Measurements from ENCODE around the gene YWHAQ. TPM values are rescaled to one million over a fixed set of nuclear protein-coding genes. Genes with fewer than 3 reads are reported as not detected.
A peak's percentile ranks its signal among the peaks of the same experiment; 100 is the strongest.

The YWHAQ gene
- total and polyA plus RNA-seq, 3 experiments from 2014 or later, result 358 to 565 (median 560) TPM

DNA sequence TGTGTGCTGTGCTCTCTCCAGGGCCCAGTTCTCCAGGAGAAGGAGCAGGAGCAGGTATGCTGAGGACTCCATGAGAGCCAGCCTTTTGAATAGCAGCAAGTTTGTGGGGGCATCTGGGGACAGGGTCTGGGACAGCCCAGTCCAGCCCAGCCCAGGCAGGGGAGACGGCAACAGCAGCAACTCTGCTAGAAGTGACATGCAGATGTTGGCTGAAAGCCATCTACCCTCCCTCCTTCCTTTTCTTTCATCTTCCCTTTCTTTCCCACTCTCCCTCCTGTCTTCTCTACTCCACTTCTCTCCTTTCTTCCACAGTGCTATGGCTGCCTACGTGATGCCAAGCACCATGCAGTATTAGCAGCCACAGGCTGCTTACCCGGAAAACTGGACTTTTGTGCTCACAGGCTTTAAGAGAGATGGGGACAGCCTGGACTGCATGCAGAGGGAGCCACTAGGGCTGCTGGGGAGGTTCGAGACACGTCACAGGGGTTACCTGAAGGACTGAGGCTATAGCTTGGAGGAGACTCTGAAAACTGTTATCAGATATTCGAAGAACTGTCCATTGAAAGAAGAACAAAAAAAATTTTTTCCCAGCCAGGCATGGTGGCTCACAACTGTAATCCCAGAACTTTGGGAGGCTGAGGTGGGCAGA is 23.8 kb upstream of the YWHAQ start:
- DNase-seq, result no peak
- Mint-ChIP-seq H3K4me1 (peaks cover 39 to 55% (median 45%) of the 10 kb centered on the region in 3 donors), H3K4me3 (peak overlapping the region in 1 of 7 donors; percentile 23)

DNA sequence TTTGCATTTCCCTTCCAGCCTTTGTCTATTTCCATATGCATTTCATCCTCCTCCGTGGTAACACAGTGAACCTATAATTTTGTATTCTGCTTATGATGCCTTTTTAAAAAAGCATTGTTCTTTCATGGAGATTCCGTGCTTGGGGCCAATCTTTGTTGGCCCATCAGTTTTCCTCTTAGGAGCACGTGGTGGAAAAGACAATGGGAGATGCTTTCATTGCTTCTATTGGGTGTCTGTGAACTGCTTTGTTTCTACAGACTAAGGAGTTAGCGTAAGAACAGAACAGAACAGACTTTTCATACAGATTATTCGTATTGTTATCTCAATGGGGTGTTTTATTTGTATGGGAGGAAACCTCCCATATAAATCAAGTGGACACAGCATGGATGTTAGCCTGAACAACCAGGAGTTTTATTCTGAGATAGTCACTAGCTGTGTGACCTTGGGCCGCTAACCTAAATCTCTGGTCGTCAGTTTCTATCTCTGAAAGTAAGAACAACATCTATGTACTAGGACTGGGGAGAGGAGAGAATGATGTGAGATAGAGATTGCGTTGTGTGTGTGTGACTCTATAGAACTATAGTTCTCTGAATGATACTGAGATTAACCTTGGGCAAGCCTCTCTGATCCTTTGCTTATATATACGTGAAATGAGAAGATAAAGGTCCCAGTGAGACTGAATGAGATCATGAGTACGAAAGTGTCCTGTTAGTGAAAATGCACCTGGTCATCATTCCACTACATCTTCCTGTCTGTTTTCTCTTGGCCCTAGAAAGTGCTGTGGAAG is 22.9 kb upstream of the YWHAQ start:
- H3K4me1 Mint-ChIP-seq, result peaks cover 41 to 61% (median 45%) of the 10 kb centered on the region in 3 donors
- no peaks in the 10 kb centered on the region for H3K27me3 Mint-ChIP-seq
- no peaks in the 10 kb centered on the region for H3K9me3 Mint-ChIP-seq
- DNase-seq, result no peak
- H3K27ac ChIP-seq (ENCODE audit: low read depth, low read length), result no peak overlapping the region
- H3K4me3 Mint-ChIP-seq, result no peak overlapping the region
- CTCF ChIA-PET, result interaction anchor here (1.3 kb wide), 1 partner anchor 117 kb away, joined by 3 read pairs; no protein-coding TSS in a partner anchor
- no peaks in the 10 kb centered on the region for H3K9me3 ChIP-seq (ENCODE audit: low read length)
- no peaks in the 10 kb centered on the region for H3K36me3 ChIP-seq (ENCODE audit: insufficient read depth, low read length)
- POLR2A ChIA-PET, result no interaction called here
- peak overlapping the region in 5 of 8 donors; percentile 14 to 99 (median 54) for H3K27ac Mint-ChIP-seq
- no peaks in the 10 kb centered on the region for H3K36me3 Mint-ChIP-seq
- no peak overlapping the region for H3K4me3 ChIP-seq (ENCODE audit: low read length)
- H3K27me3 ChIP-seq (ENCODE audit: insufficient read depth, low read length, poor library complexity, severe bottlenecking), result no peaks in the 10 kb centered on the region
- peaks cover 19% of the 10 kb centered on the region for H3K4me1 ChIP-seq (ENCODE audit: insufficient read depth, low read length)

More for the DNA sequence above, 23.8 kb upstream of the YWHAQ start:
- no peaks in the 10 kb centered on the region for H3K27me3 ChIP-seq (ENCODE audit: insufficient read depth, low read length, poor library complexity, severe bottlenecking)
- no peaks in the 10 kb centered on the region for H3K36me3 ChIP-seq (ENCODE audit: insufficient read depth, low read length)
- H3K9me3 ChIP-seq (ENCODE audit: low read length), result no peaks in the 10 kb centered on the region
- no peak overlapping the region for H3K27ac ChIP-seq (ENCODE audit: low read depth, low read length)
- ChIA-PET POLR2A (no interaction called here), CTCF (interaction anchor here (1.3 kb wide), 1 partner anchor 116 kb away, joined by 3 read pairs; no protein-coding TSS in a partner anchor)
- H3K4me1 ChIP-seq (ENCODE audit: insufficient read depth, low read length), result peaks cover 19% of the 10 kb centered on the region
- Mint-ChIP-seq H3K9me3 (no peaks in the 10 kb centered on the region), H3K27ac (peak overlapping the region in 7 of 8 donors; percentile 14 to 99 (median 74)), H3K27me3 (no peaks in the 10 kb centered on the region), H3K36me3 (no peaks in the 10 kb centered on the region)
- no peak overlapping the region for H3K4me3 ChIP-seq (ENCODE audit: low read length)

DNA sequence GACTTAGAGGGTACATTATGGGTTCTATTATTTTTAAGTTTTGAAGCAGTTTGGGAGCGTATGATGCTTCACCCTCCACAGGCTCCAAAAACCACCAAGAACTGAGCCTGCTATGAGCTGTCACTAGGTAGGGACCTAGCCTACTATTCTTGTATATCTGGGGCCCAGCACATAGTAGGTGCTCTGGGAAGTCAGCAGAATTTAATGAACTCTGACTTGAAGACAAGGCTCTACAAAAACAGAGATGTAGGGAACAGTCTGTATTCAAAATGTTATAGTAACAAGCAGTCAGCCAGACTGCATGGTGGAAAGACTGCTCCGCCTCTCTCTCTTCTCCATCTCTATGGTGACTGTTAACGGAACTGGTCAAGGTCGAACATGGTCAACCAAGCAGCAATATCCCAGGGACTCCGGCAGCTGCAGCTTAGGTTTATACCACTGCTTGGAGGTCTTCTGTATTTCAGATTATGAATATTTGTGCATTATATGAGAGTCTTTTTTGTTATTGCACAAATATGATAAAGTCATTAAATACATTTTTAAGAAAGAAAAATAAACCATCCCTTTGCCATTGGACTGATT is 22.2 kb upstream of the YWHAQ start:
- ChIA-PET CTCF (no interaction called here), POLR2A (no interaction called here)
- no peak for DNase-seq

DNA sequence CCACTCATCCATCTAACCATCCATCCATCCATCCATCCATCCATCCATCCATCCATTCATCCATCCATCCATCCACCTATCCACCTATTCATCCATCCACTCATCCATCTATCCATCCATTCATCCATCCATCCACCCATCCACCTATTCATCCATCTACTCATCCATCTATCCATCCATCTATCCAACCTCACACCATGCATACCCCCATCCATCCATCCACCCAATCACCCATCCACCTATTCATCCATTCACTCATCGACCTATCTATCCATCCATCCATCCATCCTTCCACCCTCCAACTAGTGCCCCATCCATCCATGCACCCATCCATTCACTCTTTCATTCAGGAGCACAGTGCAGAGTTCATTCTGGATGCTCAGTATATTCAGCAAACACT is 21.5 kb upstream of the YWHAQ start:
- ChIA-PET CTCF (no interaction called here), POLR2A (no interaction called here)
- no peak for DNase-seq

More for the DNA sequence above, 22.2 kb upstream of the YWHAQ start:
- Histone ChIP-seq H3K4me3 (ENCODE audit: low read length) (no peak overlapping the region), H3K9me3 (ENCODE audit: low read length) (no peaks in the 10 kb centered on the region), H3K27me3 (ENCODE audit: insufficient read depth, low read length, poor library complexity, severe bottlenecking) (no peaks in the 10 kb centered on the region), H3K4me1 (ENCODE audit: insufficient read depth, low read length) (peaks cover 19% of the 10 kb centered on the region), H3K27ac (ENCODE audit: low read depth, low read length) (no peak overlapping the region), H3K36me3 (ENCODE audit: insufficient read depth, low read length) (no peaks in the 10 kb centered on the region)
- H3K27me3 Mint-ChIP-seq, result no peaks in the 10 kb centered on the region
- H3K4me3 Mint-ChIP-seq, result no peak overlapping the region
- peaks cover 42 to 61% (median 43%) of the 10 kb centered on the region in 3 donors for H3K4me1 Mint-ChIP-seq
- peak overlapping the region in 2 of 8 donors; percentile 17 to 47 for H3K27ac Mint-ChIP-seq
- no peaks in the 10 kb centered on the region for H3K36me3 Mint-ChIP-seq
- no peaks in the 10 kb centered on the region for H3K9me3 Mint-ChIP-seq

DNA sequence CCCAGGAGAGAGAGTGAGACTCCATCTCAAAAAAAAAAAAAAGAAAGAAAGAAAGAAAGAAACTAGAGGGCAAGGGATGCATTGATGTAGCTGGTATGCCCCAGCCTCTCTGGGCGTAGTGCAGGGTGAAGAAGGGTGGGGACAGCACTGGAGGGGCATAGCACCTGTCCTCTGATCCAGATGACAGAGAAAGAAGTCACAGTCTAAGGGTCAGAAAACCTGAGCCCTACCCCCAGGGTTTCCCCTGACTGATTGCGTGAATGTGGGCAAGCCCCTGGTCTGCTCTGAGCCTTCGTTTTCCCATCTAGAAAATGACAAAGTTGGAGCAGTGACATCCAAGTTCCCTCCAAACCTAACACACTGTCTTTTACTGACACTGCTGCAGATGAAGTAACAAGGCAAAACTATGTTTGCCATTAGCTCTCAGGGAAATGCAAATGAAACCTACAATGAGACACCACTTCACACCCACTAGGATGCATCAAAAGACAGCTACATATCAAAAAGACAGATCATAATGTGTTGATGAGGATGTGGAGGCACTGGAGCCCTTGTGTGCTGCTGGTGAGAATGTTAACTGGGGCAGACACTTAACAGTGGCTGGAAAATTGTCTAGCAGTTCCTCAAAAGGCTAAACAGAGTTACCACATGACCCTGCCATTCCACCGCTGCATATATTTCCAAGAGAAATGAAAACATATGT is 19.5 kb upstream of the YWHAQ start:
- Histone ChIP-seq H3K27me3 (ENCODE audit: insufficient read depth, low read length, poor library complexity, severe bottlenecking) (no peaks in the 10 kb centered on the region), H3K9me3 (ENCODE audit: low read length) (no peaks in the 10 kb centered on the region), H3K27ac (ENCODE audit: low read depth, low read length) (no peak overlapping the region), H3K36me3 (ENCODE audit: insufficient read depth, low read length) (no peaks in the 10 kb centered on the region), H3K4me1 (ENCODE audit: insufficient read depth, low read length) (peaks cover 9% of the 10 kb centered on the region), H3K4me3 (ENCODE audit: low read length) (no peak overlapping the region)
- CTCF ChIA-PET, result no interaction called here
- peak overlapping the region in 7 of 8 donors; percentile 31 to 86 (median 84) for H3K27ac Mint-ChIP-seq
- peak overlapping the region in 3 of 7 donors; percentile 14 to 58 (median 36) for H3K4me3 Mint-ChIP-seq
- no peaks in the 10 kb centered on the region for H3K36me3 Mint-ChIP-seq
- POLR2A ChIA-PET, result no interaction called here
- peaks cover 16 to 45% (median 27%) of the 10 kb centered on the region in 3 donors for H3K4me1 Mint-ChIP-seq
- no peaks in the 10 kb centered on the region for H3K9me3 Mint-ChIP-seq
- no peaks in the 10 kb centered on the region for H3K27me3 Mint-ChIP-seq
- DNase-seq, result peak in 1 of 5 donors; percentile 28

More for the DNA sequence above, 21.5 kb upstream of the YWHAQ start:
- Mint-ChIP-seq H3K4me1 (peaks cover 36 to 60% (median 42%) of the 10 kb centered on the region in 3 donors), H3K27ac (peak overlapping the region in 1 of 8 donors; percentile 10), H3K9me3 (no peaks in the 10 kb centered on the region), H3K4me3 (no peak overlapping the region), H3K36me3 (no peaks in the 10 kb centered on the region), H3K27me3 (no peaks in the 10 kb centered on the region)
- Histone ChIP-seq H3K27me3 (ENCODE audit: insufficient read depth, low read length, poor library complexity, severe bottlenecking) (no peaks in the 10 kb centered on the region), H3K4me3 (ENCODE audit: low read length) (no peak overlapping the region), H3K36me3 (ENCODE audit: insufficient read depth, low read length) (no peaks in the 10 kb centered on the region), H3K9me3 (ENCODE audit: low read length) (no peaks in the 10 kb centered on the region), H3K27ac (ENCODE audit: low read depth, low read length) (no peak overlapping the region), H3K4me1 (ENCODE audit: insufficient read depth, low read length) (peaks cover 19% of the 10 kb centered on the region)

GRCh38 chr2:9649261-9649660 is 18.5 kb upstream of the YWHAQ start:
- peaks cover 11 to 38% (median 22%) of the 10 kb centered on the region in 3 donors for H3K4me1 Mint-ChIP-seq
- H3K4me3 Mint-ChIP-seq, result peak overlapping the region in 2 of 7 donors; percentile 15 to 32
- Histone ChIP-seq H3K36me3 (ENCODE audit: insufficient read depth, low read length) (no peaks in the 10 kb centered on the region), H3K4me1 (ENCODE audit: insufficient read depth, low read length) (peaks cover 2% of the 10 kb centered on the region), H3K9me3 (ENCODE audit: low read length) (no peaks in the 10 kb centered on the region), H3K27ac (ENCODE audit: low read depth, low read length) (no peak overlapping the region), H3K4me3 (ENCODE audit: low read length) (no peak overlapping the region), H3K27me3 (ENCODE audit: insufficient read depth, low read length, poor library complexity, severe bottlenecking) (no peaks in the 10 kb centered on the region)
- H3K27me3 Mint-ChIP-seq, result no peaks in the 10 kb centered on the region
- ChIA-PET POLR2A (interaction anchor here (0.6 kb wide), 1 partner anchor 18 kb away, joined by 3 read pairs; no protein-coding TSS in a partner anchor), CTCF (no interaction called here)
- peak overlapping the region in 7 of 8 donors; percentile 24 to 88 (median 52) for H3K27ac Mint-ChIP-seq
- DNase-seq, result no peak
- no peaks in the 10 kb centered on the region for H3K9me3 Mint-ChIP-seq
- H3K36me3 Mint-ChIP-seq, result no peaks in the 10 kb centered on the region

GRCh38 chr2:9648821-9649220 is 18.0 kb upstream of the YWHAQ start:
- Histone ChIP-seq H3K9me3 (ENCODE audit: low read length) (no peaks in the 10 kb centered on the region), H3K36me3 (ENCODE audit: insufficient read depth, low read length) (no peaks in the 10 kb centered on the region), H3K27ac (ENCODE audit: low read depth, low read length) (no peak overlapping the region), H3K4me1 (ENCODE audit: insufficient read depth, low read length) (no peaks in the 10 kb centered on the region), H3K4me3 (ENCODE audit: low read length) (no peak overlapping the region), H3K27me3 (ENCODE audit: insufficient read depth, low read length, poor library complexity, severe bottlenecking) (no peaks in the 10 kb centered on the region)
- ChIA-PET POLR2A (interaction anchor here (0.6 kb wide), 1 partner anchor 19 kb away, joined by 3 read pairs; no protein-coding TSS in a partner anchor), CTCF (no interaction called here)
- DNase-seq, result no peak
- Mint-ChIP-seq H3K9me3 (no peaks in the 10 kb centered on the region), H3K4me1 (peaks cover 11 to 33% (median 21%) of the 10 kb centered on the region in 3 donors), H3K27ac (peak overlapping the region in 5 of 8 donors; percentile 24 to 88 (median 52)), H3K27me3 (no peaks in the 10 kb centered on the region), H3K36me3 (no peaks in the 10 kb centered on the region), H3K4me3 (peak overlapping the region in 1 of 7 donors; percentile 15)

Measured in CD8-positive, alpha-beta memory T cell (primary cell).